Colon (tissue), 2 donors: ENCODE data around the gene ANKRD13A.
"Not testable (repeated sequence)": the region's sequence is repeated elsewhere in the genome, so short reads cannot be mapped to it uniquely, and the experiment has no call there.

ENCODE experiments used
- FAIRE-seq: peaks from 2 replicates; lab custom pipeline; 2012; peaks lifted over from hg19 to GRCh38; lab: Jason Lieb, UNC
- donor health status: control.
- donor health status: control.

The ANKRD13A gene

GRCh38 chr12:109986236-109986635 is 13.0 kb upstream of the ANKRD13A start:
- not testable (repeated sequence) for FAIRE-seq

- no peak for FAIRE-seq
Observed at GRCh38 chr12:109987615-109988014, 11.6 kb upstream of the ANKRD13A start.

- FAIRE-seq, result no peak
Observed at GRCh38 chr12:109988274-109988673, 11.0 kb upstream of the ANKRD13A start.

GRCh38 chr12:109988903-109989302 is 10.3 kb upstream of the ANKRD13A start:
- FAIRE-seq, result no peak

- FAIRE-seq, result no peak
Observed at GRCh38 chr12:109989380-109989779, 9.8 kb upstream of the ANKRD13A start.

GRCh38 chr12:109991586-109991985 is 7.6 kb upstream of the ANKRD13A start:
- no peak for FAIRE-seq

GRCh38 chr12:109993091-109993490 is 6.1 kb upstream of the ANKRD13A start:
- FAIRE-seq, result no peak

- FAIRE-seq, result no peak
Observed at GRCh38 chr12:109994401-109995175, 4.6 kb upstream of the ANKRD13A start.

GRCh38 chr12:109995361-109995685 is 3.9 kb upstream of the ANKRD13A start:
- FAIRE-seq, result no peak

- FAIRE-seq, result no peak
Observed at GRCh38 chr12:109995686-109996482, 3.3 kb upstream of the ANKRD13A start, which contains the start of gene GIT2. TSS of gene GIT2 (minus strand) at chr12:109996368. CDS start at chr12:109996224, 144 bp downstream.

- FAIRE-seq, result no peak
Observed at GRCh38 chr12:109996483-109996853, 2.8 kb upstream of the ANKRD13A start.

GRCh38 chr12:109997393-109997792 is 1.8 kb upstream of the ANKRD13A start:
- no peak for FAIRE-seq

- FAIRE-seq, result no peak
Observed at GRCh38 chr12:109998241-109998903, 858 bp upstream of the ANKRD13A start.

GRCh38 chr12:109999649-109999971 is 380 bp downstream of the ANKRD13A start:
- no peak for FAIRE-seq

GRCh38 chr12:109999983-110000505 is 814 bp downstream of the ANKRD13A start:
- no peak for FAIRE-seq

GRCh38 chr12:110001596-110001995 is 2.4 kb downstream of the ANKRD13A start:
- no peak for FAIRE-seq

GRCh38 chr12:110002676-110003515 is 3.7 kb downstream of the ANKRD13A start:
- FAIRE-seq, result no peak

- no peak for FAIRE-seq
Observed at GRCh38 chr12:110004598-110004997, 5.4 kb downstream of the ANKRD13A start.

- no peak for FAIRE-seq
Observed at GRCh38 chr12:110005319-110005973, 6.2 kb downstream of the ANKRD13A start.

GRCh38 chr12:110006115-110006514 is 6.9 kb downstream of the ANKRD13A start:
- no peak for FAIRE-seq

GRCh38 chr12:110007881-110008280 is 8.7 kb downstream of the ANKRD13A start:
- FAIRE-seq, result no peak
